ENCODE measurements around the gene FLOT2. TPM values are rescaled to one million over a fixed set of nuclear protein-coding genes. Genes with fewer than 3 reads are reported as not detected.

The FLOT2 gene
- total RNA-seq, 1 experiment from 2014 or later, result 31.6 TPM

GRCh38 chr17:28875848-28876550, 21.5 kb downstream of the FLOT2 start:
- DNase-seq (ENCODE audit: low read depth), result no peak

GRCh38 chr17:28874750-28875149, 22.8 kb downstream of the FLOT2 start:
- no peak for DNase-seq (ENCODE audit: low read depth)

GRCh38 chr17:28873839-28874238, 23.7 kb downstream of the FLOT2 start:
- DNase-seq (ENCODE audit: low read depth), result no peak

GRCh38 chr17:28871056-28871579, 26.4 kb downstream of the FLOT2 start:
- no peak for DNase-seq (ENCODE audit: low read depth)

- DNase-seq (ENCODE audit: low read depth), result no peak
Measured at GRCh38 chr17:28867276-28867675, 30.3 kb downstream of the FLOT2 start.

- peak; percentile 32 for DNase-seq (ENCODE audit: low read depth)
Measured at GRCh38 chr17:28865946-28866752, 31.4 kb downstream of the FLOT2 start.

- DNase-seq (ENCODE audit: low read depth), result no peak
Measured at GRCh38 chr17:28864991-28865849, 32.3 kb downstream of the FLOT2 start.

- no peak for DNase-seq (ENCODE audit: low read depth)
Measured at GRCh38 chr17:28863953-28864352, 33.6 kb downstream of the FLOT2 start.

GRCh38 chr17:28862561-28862960, 35.0 kb downstream of the FLOT2 start:
- no peak for DNase-seq (ENCODE audit: low read depth)

GRCh38 chr17:28861393-28862203, 35.9 kb downstream of the FLOT2 start:
- DNase-seq (ENCODE audit: low read depth), result no peak

GRCh38 chr17:28860363-28860808, 37.1 kb downstream of the FLOT2 start:
- DNase-seq (ENCODE audit: low read depth), result no peak

GRCh38 chr17:28858801-28859355, 38.7 kb downstream of the FLOT2 start:
- DNase-seq (ENCODE audit: low read depth), result no peak

- no peak for DNase-seq (ENCODE audit: low read depth)
Measured at GRCh38 chr17:28857905-28858800, 39.4 kb downstream of the FLOT2 start.

- DNase-seq (ENCODE audit: low read depth), result no peak
Measured at GRCh38 chr17:28856028-28856574, 41.4 kb downstream of the FLOT2 start.

GRCh38 chr17:28855336-28855679, 42.2 kb downstream of the FLOT2 start:
- DNase-seq (ENCODE audit: low read depth), result no peak

GRCh38 chr17:28854457-28855335, 42.8 kb downstream of the FLOT2 start, which contains the start of gene ERAL1:
ERAL1 (plus strand) TSS chr17:28855016; CDS start chr17:28855035, 19 bp downstream.
- peak; percentile 83 for DNase-seq (ENCODE audit: low read depth)

GRCh38 chr17:28853295-28853694, 44.2 kb downstream of the FLOT2 start:
- DNase-seq (ENCODE audit: low read depth), result no peak

- peak; percentile 17 for DNase-seq (ENCODE audit: low read depth)
Measured at GRCh38 chr17:28849281-28849680, 48.3 kb downstream of the FLOT2 start.
